IPS DF 6.9 (cell line): ENCODE results near the gene TRIM54.
"Not testable (repeated sequence)": the region's sequence is repeated elsewhere in the genome, so short reads cannot be mapped to it uniquely, and the experiment has no call there.

Experiments
- DNase-seq: peaks from one replicate; pipeline ENCODE4 v3.0.0-alpha.2; 2013; ENCODE audit warnings: low read depth, low spot score
- H3K27ac ChIP-seq: one replicate; pipeline ENCODE4 v1.5.1; 2013; ENCODE audit warnings: low read length, control low read depth
- H3K27me3 ChIP-seq: 2 replicates; pipeline ENCODE4 v1.6.1; 2013; ENCODE audit warnings: mild to moderate bottlenecking, low read length; ENCODE audit not compliant: control insufficient read depth, insufficient read depth
- H3K36me3 ChIP-seq: 2 replicates; pipeline ENCODE4 v1.6.1; 2013; ENCODE audit warnings: low read length; ENCODE audit not compliant: control insufficient read depth, insufficient read depth
- H3K4me1 ChIP-seq: 2 replicates; pipeline ENCODE4 v1.6.1; 2013; ENCODE audit warnings: low read length; ENCODE audit not compliant: control insufficient read depth, insufficient read depth
- H3K4me3 ChIP-seq: 2 replicates; pipeline ENCODE4 v1.5.1; 2013; ENCODE audit warnings: mild to moderate bottlenecking, low read length
- H3K9me3 ChIP-seq: 2 replicates; pipeline ENCODE4 v1.6.1; 2013; ENCODE audit warnings: low read length, inconsistent platforms; ENCODE audit not compliant: control insufficient read depth, insufficient read depth
- WGBS: extraction: QIAGEN DNeasy Blood & Tissue Kit; methylation state at CpG from one replicate; pipeline ENCODE4 v1.1.7; 2013; ENCODE audit warnings: mixed read lengths, missing lambda C conversion rate; ENCODE audit not compliant: insufficient read length, insufficient coverage; 5-methylcytosine and 5-hydroxymethylcytosine counted together

The TRIM54 gene

DNA sequence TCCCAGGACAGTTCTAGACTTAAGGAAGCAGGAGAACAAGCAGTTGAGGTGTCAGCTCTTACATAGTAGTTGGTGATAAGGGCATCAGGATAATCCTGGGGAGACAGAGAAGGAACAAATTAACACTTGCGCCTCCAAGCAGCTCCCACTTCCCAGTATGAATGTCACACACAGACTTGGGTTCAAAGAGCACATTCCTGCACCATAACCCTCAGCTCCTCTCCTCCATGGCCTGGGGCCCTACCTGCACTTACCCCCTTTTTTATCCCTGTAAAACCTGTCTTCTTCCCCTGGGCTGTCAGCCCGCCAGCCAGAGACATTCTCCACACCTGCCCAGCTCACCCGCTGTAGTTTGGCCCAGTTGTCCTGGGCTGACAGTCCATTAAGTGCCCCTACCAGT lies 29.9 kb downstream of the TRIM54 start:
- DNase-seq: no peak
- no peak overlapping the region for H3K4me3 ChIP-seq
- no peaks in the 10 kb centered on the region for H3K36me3 ChIP-seq
- H3K27me3 ChIP-seq: peaks cover 10% of the 10 kb centered on the region
- peaks cover 10% of the 10 kb centered on the region for H3K4me1 ChIP-seq
- no peaks in the 10 kb centered on the region for H3K9me3 ChIP-seq
- H3K27ac ChIP-seq: no peak overlapping the region
- WGBS: no CpG with 5 or more reads among the region's 3 CpGs

- Histone ChIP-seq H3K4me3 (no peak overlapping the region), H3K9me3 (no peaks in the 10 kb centered on the region), H3K27me3 (no peaks in the 10 kb centered on the region), H3K4me1 (peaks cover 4% of the 10 kb centered on the region), H3K36me3 (no peaks in the 10 kb centered on the region), H3K27ac (no peak overlapping the region)
- no peak for DNase-seq
- no CpG with 5 or more reads among the region's 8 CpGs for WGBS
Observed at GRCh38 chr2:27313882-27314645, 31.8 kb downstream of the TRIM54 start.

DNA sequence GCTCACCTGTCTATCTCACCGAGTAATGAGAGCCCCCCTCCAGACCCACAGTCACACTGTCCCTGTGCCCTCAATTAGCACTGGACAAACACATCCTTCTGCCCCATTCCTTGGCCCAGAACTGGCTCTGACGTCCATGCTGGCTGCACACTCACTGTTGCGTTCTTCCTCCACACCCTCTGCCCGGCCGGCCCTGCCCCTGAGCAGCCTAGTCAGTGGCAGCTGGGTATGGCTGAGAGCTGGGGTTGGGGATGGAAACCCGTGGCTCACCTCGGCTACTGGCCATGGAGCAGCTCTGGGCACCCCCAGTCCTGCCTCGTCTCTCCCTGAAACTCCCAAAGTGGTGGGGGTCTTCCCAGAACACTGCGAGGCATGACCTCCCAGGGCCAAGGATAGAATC lies 32.5 kb downstream of the TRIM54 start:
- H3K27me3 ChIP-seq: no peaks in the 10 kb centered on the region
- H3K36me3 ChIP-seq: no peaks in the 10 kb centered on the region
- WGBS: no CpG with 5 or more reads among the region's 9 CpGs
- peaks cover 4% of the 10 kb centered on the region for H3K4me1 ChIP-seq
- H3K9me3 ChIP-seq: no peaks in the 10 kb centered on the region
- DNase-seq: no peak
- H3K4me3 ChIP-seq: no peak overlapping the region
- H3K27ac ChIP-seq: no peak overlapping the region

DNA sequence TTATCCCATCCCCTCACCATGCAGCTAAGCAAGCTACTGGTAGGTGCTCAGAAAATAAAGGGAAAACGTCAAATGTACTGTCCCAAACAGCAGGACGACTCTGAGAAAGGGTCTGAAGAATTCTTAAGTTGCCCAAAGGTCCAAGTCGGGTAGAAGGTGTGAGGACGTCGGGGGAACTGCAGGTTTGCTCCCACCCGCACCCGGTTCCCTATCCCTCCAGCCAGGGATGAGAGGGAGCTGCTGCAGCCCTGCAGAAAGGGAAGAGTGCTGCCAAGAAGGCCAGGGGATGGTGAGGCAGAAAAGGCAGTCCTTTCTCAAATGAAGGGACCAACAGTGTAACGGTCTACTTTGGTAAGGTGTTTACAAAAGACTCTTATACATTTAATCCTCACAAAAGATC lies 32.9 kb downstream of the TRIM54 start:
- Histone ChIP-seq H3K9me3 (no peaks in the 10 kb centered on the region), H3K27ac (no peak overlapping the region), H3K36me3 (no peaks in the 10 kb centered on the region), H3K27me3 (no peaks in the 10 kb centered on the region), H3K4me1 (peaks cover 4% of the 10 kb centered on the region), H3K4me3 (no peak overlapping the region)
- WGBS: no CpG with 5 or more reads among the region's 8 CpGs
- DNase-seq: no peak

GRCh38 chr2:27316655-27317412 lies 34.6 kb downstream of the TRIM54 start:
- no peak for DNase-seq
- WGBS: no CpG with 5 or more reads among the region's 12 CpGs
- H3K4me3 ChIP-seq: no peak overlapping the region

DNA sequence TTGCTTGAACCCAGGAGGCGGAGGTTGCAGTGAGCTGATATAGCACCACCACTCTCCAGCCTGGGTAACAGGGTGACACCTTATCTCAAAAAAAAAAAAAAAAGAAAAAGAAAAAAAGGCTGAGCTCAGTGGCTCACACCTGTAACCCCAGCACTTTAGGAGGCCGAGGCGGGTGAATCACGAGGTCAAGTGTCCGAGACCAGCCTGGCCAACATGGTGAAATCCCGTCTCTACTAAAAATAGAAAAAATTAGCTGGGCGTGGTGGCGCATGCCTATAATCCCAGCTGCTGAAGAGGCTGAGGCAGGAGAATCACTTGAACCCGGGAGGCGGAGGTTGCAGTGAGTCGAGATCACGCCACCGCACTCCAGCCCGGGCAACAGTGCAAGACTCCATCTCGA lies 37.6 kb downstream of the TRIM54 start:
- H3K27me3 ChIP-seq, DNase-seq, H3K4me3 ChIP-seq, H3K9me3 ChIP-seq, H3K36me3 ChIP-seq, H3K27ac ChIP-seq, H3K4me1 ChIP-seq: not testable (repeated sequence)
- WGBS: no CpG with 5 or more reads among the region's 15 CpGs

More at GRCh38 chr2:27316655-27317412, 34.6 kb downstream of the TRIM54 start:
- Histone ChIP-seq H3K9me3 (no peaks in the 10 kb centered on the region), H3K27ac (no peak overlapping the region), H3K36me3 (no peaks in the 10 kb centered on the region), H3K4me1 (peaks cover 4% of the 10 kb centered on the region), H3K27me3 (no peaks in the 10 kb centered on the region)

- Histone ChIP-seq H3K4me1 (peaks cover 5% of the 10 kb centered on the region), H3K27me3 (no peaks in the 10 kb centered on the region), H3K27ac (no peak overlapping the region), H3K9me3 (no peaks in the 10 kb centered on the region), H3K36me3 (no peaks in the 10 kb centered on the region), H3K4me3 (no peak overlapping the region)
- no CpG with 5 or more reads among the region's 8 CpGs for WGBS
- no peak for DNase-seq
Observed at GRCh38 chr2:27320958-27321543, 38.8 kb downstream of the TRIM54 start.

DNA sequence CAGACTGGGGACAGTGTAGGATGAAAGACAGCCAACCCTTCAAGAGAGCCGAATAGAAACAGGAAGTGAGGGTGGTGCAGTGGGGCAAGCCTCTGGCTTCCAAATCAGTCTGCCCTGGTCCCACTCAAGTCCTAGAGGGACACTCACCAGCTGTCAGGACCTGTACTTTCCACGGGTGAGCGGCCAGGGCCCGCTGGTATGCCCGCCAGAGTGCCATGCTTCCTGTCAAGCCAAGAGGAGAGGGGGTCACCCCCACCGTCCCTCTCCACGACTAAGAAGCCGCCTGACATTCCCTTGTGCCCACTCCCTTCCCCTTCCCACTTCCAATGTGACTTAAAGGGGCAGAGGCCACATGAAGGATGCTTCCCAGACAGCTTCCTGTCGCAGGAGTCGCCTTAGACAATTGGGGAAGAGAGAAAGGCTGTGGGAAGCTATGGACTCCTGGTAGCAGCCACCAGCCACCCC lies 40.1 kb downstream of the TRIM54 start:
- no peak for DNase-seq
- no CpG with 5 or more reads among the region's 10 CpGs for WGBS
- peak overlapping the region; percentile 55 for H3K4me3 ChIP-seq
- no peaks in the 10 kb centered on the region for H3K27me3 ChIP-seq
- peaks cover 7% of the 10 kb centered on the region; the same call in 1 of the 2 replicates for H3K36me3 ChIP-seq
- no peak overlapping the region for H3K27ac ChIP-seq
- H3K4me1 ChIP-seq: peaks cover 4% of the 10 kb centered on the region; the same call in 1 of the 2 replicates
- H3K9me3 ChIP-seq: no peaks in the 10 kb centered on the region

DNA sequence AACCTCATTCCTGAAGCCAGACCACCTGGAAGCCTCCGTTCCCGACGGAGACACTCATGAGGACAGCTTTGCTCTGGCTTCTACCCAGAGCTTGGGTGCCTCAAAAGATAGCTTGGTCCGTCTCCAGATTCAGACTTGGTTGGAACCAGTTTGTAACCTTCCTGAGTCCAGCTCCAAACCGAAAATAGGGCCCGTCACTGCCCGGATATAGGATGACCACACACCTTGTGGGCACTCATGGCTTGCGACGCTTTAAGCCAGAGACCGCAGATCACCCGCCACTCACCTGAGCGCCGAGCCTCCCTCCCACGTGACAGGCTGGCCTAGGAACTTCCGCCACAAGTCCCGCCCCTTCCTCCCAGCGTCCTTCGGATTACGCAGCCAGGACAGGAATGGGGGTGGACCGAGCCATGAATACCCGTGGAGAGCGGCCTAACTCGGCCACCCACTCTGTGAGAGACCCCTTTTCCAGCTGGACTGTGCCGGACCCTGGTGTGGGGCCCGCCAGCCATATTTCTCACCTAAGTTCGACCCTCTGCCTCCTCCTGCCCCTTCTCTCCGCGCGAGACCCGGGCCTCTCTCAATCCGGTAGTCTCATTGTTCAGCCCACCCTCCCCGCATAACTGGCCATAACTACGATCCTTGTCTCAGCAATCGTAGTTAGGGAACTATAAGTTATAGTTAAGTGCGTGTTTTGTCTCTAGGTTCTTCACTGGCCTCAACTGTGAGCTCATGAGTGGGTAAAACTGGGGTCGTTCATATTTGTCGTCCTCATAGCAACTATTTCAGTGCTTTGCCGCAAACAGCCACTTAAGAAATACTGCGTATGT lies 40.8 kb downstream of the TRIM54 start, which contains the start of gene MPV17:
Gene MPV17, minus strand, starts transcription at position 332 of the 830 bp plus-strand sequence. CDS start 580 bp downstream, outside the sequence.
- Histone ChIP-seq H3K4me3 (peak within 1 kb of the TSS; percentile 55), H3K4me1 (peaks cover 4% of the 10 kb centered on the region; the same call in 1 of the 2 replicates), H3K9me3 (no peaks in the 10 kb centered on the region), H3K36me3 (peaks cover 7% of the 10 kb centered on the region; the same call in 1 of the 2 replicates), H3K27me3 (no peaks in the 10 kb centered on the region), H3K27ac (no peak within 1 kb of the TSS)
- WGBS: no CpG with 5 or more reads among the region's 39 CpGs
- peak; percentile 84 for DNase-seq
